Measurements from ENCODE around the gene CDRT15.
"Not testable (repeated sequence)": the region's sequence is repeated elsewhere in the genome, so short reads cannot be mapped to it uniquely, and the experiment has no call there.

DNA sequence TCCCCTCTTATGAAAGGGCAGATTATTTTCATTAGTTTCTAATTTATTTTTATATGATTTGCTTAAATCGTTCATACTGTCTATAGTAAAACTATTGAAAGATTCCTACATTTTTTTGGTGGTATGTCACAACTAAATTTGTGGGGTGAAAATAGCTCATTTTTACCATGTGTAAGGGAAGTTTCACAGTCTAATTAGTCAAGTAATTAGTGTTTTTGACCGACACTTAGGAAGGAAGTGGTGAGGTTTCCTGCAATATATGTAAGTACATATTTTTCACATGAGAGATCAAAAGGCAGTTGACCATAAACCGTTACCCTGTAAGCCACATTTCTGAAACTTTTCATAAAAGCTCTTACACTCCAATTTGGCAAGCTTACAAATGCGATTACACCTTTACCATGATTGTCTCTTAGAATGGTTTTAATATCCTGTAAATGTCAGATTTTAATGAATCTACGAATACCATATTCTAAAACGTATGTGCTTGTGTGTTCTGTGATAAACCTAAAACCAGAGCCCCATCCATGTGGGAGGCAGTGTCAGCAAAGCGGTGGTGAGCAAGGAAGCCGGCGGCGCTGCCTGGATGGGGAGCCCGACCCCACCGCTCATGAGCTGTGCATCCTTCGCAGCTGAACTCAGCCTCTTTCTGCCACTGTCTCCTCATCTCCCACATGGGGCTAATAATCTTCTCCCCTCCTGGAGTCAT, 43.9 kb downstream of the CDRT15 start:
- TF ChIP-seq, protein P1, sequence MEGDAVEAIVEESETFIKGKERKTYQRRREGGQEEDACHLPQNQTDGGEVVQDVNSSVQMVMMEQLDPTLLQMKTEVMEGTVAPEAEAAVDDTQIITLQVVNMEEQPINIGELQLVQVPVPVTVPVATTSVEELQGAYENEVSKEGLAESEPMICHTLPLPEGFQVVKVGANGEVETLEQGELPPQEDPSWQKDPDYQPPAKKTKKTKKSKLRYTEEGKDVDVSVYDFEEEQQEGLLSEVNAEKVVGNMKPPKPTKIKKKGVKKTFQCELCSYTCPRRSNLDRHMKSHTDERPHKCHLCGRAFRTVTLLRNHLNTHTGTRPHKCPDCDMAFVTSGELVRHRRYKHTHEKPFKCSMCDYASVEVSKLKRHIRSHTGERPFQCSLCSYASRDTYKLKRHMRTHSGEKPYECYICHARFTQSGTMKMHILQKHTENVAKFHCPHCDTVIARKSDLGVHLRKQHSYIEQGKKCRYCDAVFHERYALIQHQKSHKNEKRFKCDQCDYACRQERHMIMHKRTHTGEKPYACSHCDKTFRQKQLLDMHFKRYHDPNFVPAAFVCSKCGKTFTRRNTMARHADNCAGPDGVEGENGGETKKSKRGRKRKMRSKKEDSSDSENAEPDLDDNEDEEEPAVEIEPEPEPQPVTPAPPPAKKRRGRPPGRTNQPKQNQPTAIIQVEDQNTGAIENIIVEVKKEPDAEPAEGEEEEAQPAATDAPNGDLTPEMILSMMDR (IDR thresholded peaks at IDR 0.05): not testable (repeated sequence)
- not testable (repeated sequence) for TF ChIP-seq POLR2A, POLR2AphosphoS5 (IDR thresholded peaks at IDR 0.05)
